ENCODE data around the gene ZNF648. TPM values are rescaled to one million over a fixed set of nuclear protein-coding genes. Genes with fewer than 3 reads are reported as not detected.

The ZNF648 gene
- total and polyA plus RNA-seq, 10 of the 15 experiments (the other 5 are each of a cell fraction or from before 2014, with no cell fraction given): 0.05 TPM; not detected in 9

DNA sequence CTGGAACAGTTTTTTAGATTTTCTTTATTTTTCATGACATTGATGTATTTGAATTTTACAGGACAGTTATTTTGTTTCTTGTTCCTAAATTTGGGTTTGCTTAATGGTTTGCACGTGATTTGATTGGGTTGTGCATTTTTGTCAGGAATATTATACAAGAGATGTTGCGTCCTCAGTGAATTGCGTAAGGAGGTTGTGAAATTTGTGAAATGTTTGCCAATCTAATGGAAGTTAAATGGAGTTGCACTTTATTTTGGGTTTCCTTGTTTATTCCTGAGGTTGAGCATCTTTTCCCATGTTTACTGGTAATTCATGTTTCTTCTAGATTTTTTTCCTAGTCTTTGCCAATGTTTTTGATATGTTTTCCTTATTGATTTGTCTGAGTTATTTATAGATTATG is 19.9 kb downstream of the ZNF648 start:
- POLR2A ChIA-PET: no interaction called here
- no peak overlapping the region for H3K27ac ChIP-seq (ENCODE audit: control insufficient read depth, insufficient read depth)

DNA sequence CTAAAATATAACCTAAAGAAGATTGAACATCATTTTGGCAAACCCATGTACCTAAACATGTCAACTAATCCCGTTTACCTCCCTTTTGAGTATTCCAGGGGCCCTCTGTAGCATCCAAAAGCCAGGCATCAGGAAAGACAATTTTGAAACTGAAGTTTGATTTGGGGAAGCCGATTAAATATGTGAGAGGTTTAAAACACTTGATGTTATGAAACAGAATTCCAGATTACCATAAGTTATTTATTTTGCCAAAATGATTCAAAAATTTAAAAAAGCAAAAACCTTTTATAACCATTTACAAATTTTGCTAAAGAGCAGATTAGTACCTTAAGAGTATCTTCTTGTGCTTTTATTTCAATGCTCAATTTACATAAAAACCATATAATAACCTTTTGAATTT is 23.3 kb downstream of the ZNF648 start:
- intact Hi-C loops (cut with micrococcal nuclease; ENCODE audit: unreplicated experiment) (no loop called here), in situ Hi-C loops (cut with MboI) (no loop called here)
- TF ChIP-seq CBX3 (IDR thresholded peaks at IDR 0.05; ENCODE audit: borderline replicate concordance, low read depth) (no peak), KDM1A (IDR thresholded peaks at IDR 0.05; ENCODE audit: borderline replicate concordance) (no peak), RAD51 (IDR thresholded peaks at IDR 0.05) (no peak), HDGF (IDR thresholded peaks at IDR 0.05) (no peak), FOXM1 (IDR thresholded peaks at IDR 0.05; ENCODE audit: low read depth, low read length) (no peak), BHLHE40 (IDR thresholded peaks at IDR 0.05; ENCODE audit: borderline replicate concordance in 1 of 2, low read depth in 2 of 2, low read length in 1 of 2) (no peak), HCFC1 (IDR thresholded peaks at IDR 0.05; ENCODE audit: low read length) (no peak), CEBPB (IDR thresholded peaks at IDR 0.05; ENCODE audit: borderline replicate concordance in 1 of 2, low read depth in 2 of 2, low read length in 2 of 2) (no peak), ZZZ3 (IDR thresholded peaks at IDR 0.05; ENCODE audit: control insufficient read depth, insufficient read length, low read depth) (no peak)
- TF ChIP-seq, protein P1, sequence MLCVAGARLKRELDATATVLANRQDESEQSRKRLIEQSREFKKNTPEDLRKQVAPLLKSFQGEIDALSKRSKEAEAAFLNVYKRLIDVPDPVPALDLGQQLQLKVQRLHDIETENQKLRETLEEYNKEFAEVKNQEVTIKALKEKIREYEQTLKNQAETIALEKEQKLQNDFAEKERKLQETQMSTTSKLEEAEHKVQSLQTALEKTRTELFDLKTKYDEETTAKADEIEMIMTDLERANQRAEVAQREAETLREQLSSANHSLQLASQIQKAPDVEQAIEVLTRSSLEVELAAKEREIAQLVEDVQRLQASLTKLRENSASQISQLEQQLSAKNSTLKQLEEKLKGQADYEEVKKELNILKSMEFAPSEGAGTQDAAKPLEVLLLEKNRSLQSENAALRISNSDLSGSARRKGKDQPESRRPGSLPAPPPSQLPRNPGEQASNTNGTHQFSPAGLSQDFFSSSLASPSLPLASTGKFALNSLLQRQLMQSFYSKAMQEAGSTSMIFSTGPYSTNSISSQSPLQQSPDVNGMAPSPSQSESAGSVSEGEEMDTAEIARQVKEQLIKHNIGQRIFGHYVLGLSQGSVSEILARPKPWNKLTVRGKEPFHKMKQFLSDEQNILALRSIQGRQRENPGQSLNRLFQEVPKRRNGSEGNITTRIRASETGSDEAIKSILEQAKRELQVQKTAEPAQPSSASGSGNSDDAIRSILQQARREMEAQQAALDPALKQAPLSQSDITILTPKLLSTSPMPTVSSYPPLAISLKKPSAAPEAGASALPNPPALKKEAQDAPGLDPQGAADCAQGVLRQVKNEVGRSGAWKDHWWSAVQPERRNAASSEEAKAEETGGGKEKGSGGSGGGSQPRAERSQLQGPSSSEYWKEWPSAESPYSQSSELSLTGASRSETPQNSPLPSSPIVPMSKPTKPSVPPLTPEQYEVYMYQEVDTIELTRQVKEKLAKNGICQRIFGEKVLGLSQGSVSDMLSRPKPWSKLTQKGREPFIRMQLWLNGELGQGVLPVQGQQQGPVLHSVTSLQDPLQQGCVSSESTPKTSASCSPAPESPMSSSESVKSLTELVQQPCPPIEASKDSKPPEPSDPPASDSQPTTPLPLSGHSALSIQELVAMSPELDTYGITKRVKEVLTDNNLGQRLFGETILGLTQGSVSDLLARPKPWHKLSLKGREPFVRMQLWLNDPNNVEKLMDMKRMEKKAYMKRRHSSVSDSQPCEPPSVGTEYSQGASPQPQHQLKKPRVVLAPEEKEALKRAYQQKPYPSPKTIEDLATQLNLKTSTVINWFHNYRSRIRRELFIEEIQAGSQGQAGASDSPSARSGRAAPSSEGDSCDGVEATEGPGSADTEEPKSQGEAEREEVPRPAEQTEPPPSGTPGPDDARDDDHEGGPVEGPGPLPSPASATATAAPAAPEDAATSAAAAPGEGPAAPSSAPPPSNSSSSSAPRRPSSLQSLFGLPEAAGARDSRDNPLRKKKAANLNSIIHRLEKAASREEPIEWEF (IDR thresholded peaks at IDR 0.05; ENCODE audit: insufficient replicate concordance, low read depth, low read length): no peak

More for the DNA sequence above, 19.9 kb downstream of the ZNF648 start:
- Histone ChIP-seq H3K4me1 (ENCODE audit: control insufficient read depth, insufficient read depth, low read length) (no peaks in the 10 kb centered on the region), H4K20me1 (ENCODE audit: control insufficient read depth, insufficient read depth) (no peaks in the 10 kb centered on the region), H3K27me3 (replicated peaks in 1 of 2; ENCODE audit: control insufficient read depth in 2 of 2, insufficient read depth in 2 of 2, low read length in 1 of 2) (no peaks in the 10 kb centered on the region), H3K9ac (ENCODE audit: control insufficient read depth, insufficient read depth, low read length) (no peak overlapping the region), H3K79me2 (ENCODE audit: control insufficient read depth, insufficient read depth, low read length) (no peaks in the 10 kb centered on the region), H3K4me2 (ENCODE audit: control insufficient read depth, insufficient read depth) (no peak overlapping the region), H2AFZ (ENCODE audit: control insufficient read depth, low read depth, low read length) (no peak overlapping the region), H3K9me3 (replicated peaks; ENCODE audit: control insufficient read depth, insufficient read depth, low read length) (no peaks in the 10 kb centered on the region), H3K4me3 (no peak overlapping the region), H3K36me3 (ENCODE audit: control insufficient read depth in 2 of 2, insufficient read depth in 2 of 2, low read length in 1 of 2) (no peaks in the 10 kb centered on the region)
- ChIA-PET RAD21 (ENCODE audit: unreplicated experiment) (no interaction called here), SMC1A (ENCODE audit: uncharacterized antibody, unreplicated experiment) (no interaction called here), CTCF (no interaction called here)
- FAIRE-seq (no peak), DNase-seq (ENCODE audit: low read depth, low spot score) (no peak), ATAC-seq (no peak)
- 65% methylated on average over 3 of the region's 3 CpGs for WGBS (ENCODE audit: insufficient coverage, insufficient replicate concordance, low lambda C conversion rate, missing lambda C conversion rate)
- no TSS peak for BruUV-seq (replicated peaks)
- in situ Hi-C loops (cut with MboI): no loop called here
- TF ChIP-seq ZZZ3 (IDR thresholded peaks at IDR 0.05; ENCODE audit: control insufficient read depth, insufficient read length, low read depth) (no peak), SUPT20H (IDR thresholded peaks at IDR 0.05; ENCODE audit: borderline replicate concordance, control insufficient read depth, low read depth, low read length) (no peak), EED (IDR thresholded peaks at IDR 0.05; ENCODE audit: low read depth) (no peak), JUNB (IDR thresholded peaks at IDR 0.05) (no peak), GABPA (IDR thresholded peaks at IDR 0.05; ENCODE audit: low read depth) (no peak), NR2F1 (conservative IDR thresholded peaks at IDR 0.05) (no peak), BCL11A (IDR thresholded peaks at IDR 0.05; ENCODE audit: low read depth, low read length) (no peak)
- TF ChIP-seq, protein P2, sequence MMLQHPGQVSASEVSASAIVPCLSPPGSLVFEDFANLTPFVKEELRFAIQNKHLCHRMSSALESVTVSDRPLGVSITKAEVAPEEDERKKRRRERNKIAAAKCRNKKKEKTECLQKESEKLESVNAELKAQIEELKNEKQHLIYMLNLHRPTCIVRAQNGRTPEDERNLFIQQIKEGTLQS (IDR thresholded peaks at IDR 0.05; ENCODE audit: borderline replicate concordance, extremely low read depth, low read depth, low read length): no peak
- intact Hi-C loops (cut with micrococcal nuclease; ENCODE audit: unreplicated experiment): no loop called here

More for the DNA sequence above, 23.3 kb downstream of the ZNF648 start:
- WGBS (ENCODE audit: insufficient coverage, insufficient replicate concordance, low lambda C conversion rate, missing lambda C conversion rate): 45% methylated on average over 2 of the region's 2 CpGs
- no TSS peak for BruUV-seq (replicated peaks)
- Histone ChIP-seq H3K27ac (ENCODE audit: control insufficient read depth, insufficient read depth) (no peak overlapping the region), H3K79me2 (ENCODE audit: control insufficient read depth, insufficient read depth, low read length) (no peaks in the 10 kb centered on the region), H3K4me1 (ENCODE audit: control insufficient read depth, insufficient read depth, low read length) (no peaks in the 10 kb centered on the region), H3K4me3 (no peak overlapping the region), H3K36me3 (ENCODE audit: control insufficient read depth in 2 of 2, insufficient read depth in 2 of 2, low read length in 1 of 2) (no peaks in the 10 kb centered on the region), H3K9me3 (replicated peaks; ENCODE audit: control insufficient read depth, insufficient read depth, low read length) (no peaks in the 10 kb centered on the region), H3K9ac (ENCODE audit: control insufficient read depth, insufficient read depth, low read length) (no peak overlapping the region), H3K27me3 (replicated peaks in 1 of 2; ENCODE audit: control insufficient read depth in 2 of 2, insufficient read depth in 2 of 2, low read length in 1 of 2) (no peaks in the 10 kb centered on the region), H4K20me1 (ENCODE audit: control insufficient read depth, insufficient read depth) (no peaks in the 10 kb centered on the region), H2AFZ (ENCODE audit: control insufficient read depth, low read depth, low read length) (no peak overlapping the region), H3K4me2 (ENCODE audit: control insufficient read depth, insufficient read depth) (no peak overlapping the region)
- FAIRE-seq: no peak
- ATAC-seq: no peak
- POLR2A ChIA-PET: no interaction called here
- no peak for DNase-seq (ENCODE audit: low read depth, low spot score)
- CTCF ChIA-PET: interaction anchor here (1.1 to 8.3 kb wide), 4 partner anchors 15 to 560 kb away, joined by 3 to 58 read pairs (median 5); no protein-coding TSS in a partner anchor
- SMC1A ChIA-PET (ENCODE audit: uncharacterized antibody, unreplicated experiment): no interaction called here
- RAD21 ChIA-PET (ENCODE audit: unreplicated experiment): no interaction called here

Measured in GM12878 (cell line).